ENCODE data around the gene PATJ.

DNA sequence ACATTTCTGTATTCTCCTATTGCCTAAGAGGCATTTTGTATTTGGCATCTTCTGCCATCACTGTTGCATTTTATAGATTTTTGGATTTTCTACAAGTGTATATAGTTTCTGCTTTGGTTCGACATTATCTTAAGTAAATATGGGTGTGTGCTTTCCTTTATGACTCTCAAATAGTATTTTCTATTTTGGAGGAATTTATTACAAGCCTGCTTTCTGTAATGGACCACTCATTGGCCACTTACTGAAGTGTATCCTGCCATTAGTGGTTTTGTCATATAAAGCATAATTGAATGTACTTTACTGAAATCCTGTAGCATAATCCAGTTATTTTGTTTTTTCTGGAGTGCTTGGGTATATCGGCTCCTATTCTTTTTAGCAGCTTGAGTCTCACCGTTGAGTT, 184.3 kb downstream of the PATJ start:
- TF ChIP-seq, protein P1, sequence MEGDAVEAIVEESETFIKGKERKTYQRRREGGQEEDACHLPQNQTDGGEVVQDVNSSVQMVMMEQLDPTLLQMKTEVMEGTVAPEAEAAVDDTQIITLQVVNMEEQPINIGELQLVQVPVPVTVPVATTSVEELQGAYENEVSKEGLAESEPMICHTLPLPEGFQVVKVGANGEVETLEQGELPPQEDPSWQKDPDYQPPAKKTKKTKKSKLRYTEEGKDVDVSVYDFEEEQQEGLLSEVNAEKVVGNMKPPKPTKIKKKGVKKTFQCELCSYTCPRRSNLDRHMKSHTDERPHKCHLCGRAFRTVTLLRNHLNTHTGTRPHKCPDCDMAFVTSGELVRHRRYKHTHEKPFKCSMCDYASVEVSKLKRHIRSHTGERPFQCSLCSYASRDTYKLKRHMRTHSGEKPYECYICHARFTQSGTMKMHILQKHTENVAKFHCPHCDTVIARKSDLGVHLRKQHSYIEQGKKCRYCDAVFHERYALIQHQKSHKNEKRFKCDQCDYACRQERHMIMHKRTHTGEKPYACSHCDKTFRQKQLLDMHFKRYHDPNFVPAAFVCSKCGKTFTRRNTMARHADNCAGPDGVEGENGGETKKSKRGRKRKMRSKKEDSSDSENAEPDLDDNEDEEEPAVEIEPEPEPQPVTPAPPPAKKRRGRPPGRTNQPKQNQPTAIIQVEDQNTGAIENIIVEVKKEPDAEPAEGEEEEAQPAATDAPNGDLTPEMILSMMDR (IDR thresholded peaks at IDR 0.05; ENCODE audit: poor library complexity) = no peak
- TF ChIP-seq EZH2 (IDR thresholded peaks at IDR 0.05; ENCODE audit: borderline replicate concordance) = no peak

All from hepatocyte (in vitro differentiated cells).